HG03139 (cell line): ENCODE data around the gene RNASE2.
"Not testable (repeated sequence)": the region's sequence is repeated elsewhere in the genome, so short reads cannot be mapped to it uniquely, and the experiment has no call there.

Experiments
- ATAC-seq: cut with Tn5 transposase; IDR thresholded peaks from one replicate; pipeline ENCODE4 v1.9.1; 2021; ENCODE audit not compliant: unreplicated experiment

RNASE2 gene

DNA sequence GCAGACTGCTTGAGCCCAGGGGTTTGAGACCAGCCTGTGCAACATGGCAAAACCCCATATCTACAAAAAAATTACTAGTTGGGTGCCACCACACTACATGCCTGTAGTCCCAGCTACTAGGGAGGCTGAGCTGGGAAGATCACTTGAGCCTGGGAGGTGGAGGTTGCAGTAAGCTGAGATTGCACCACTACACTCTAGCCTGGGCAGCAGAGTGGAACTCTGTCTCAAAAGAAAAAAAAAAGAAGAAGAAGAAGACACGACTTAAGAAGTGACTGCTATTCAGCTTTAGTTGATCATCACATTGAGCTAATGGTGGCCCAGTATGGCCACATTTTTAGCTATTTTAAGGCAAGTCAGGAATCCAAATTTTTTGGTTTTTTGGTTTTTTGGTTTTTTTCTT is 25.6 kb downstream of the RNASE2 start:
- ATAC-seq = no peak

DNA sequence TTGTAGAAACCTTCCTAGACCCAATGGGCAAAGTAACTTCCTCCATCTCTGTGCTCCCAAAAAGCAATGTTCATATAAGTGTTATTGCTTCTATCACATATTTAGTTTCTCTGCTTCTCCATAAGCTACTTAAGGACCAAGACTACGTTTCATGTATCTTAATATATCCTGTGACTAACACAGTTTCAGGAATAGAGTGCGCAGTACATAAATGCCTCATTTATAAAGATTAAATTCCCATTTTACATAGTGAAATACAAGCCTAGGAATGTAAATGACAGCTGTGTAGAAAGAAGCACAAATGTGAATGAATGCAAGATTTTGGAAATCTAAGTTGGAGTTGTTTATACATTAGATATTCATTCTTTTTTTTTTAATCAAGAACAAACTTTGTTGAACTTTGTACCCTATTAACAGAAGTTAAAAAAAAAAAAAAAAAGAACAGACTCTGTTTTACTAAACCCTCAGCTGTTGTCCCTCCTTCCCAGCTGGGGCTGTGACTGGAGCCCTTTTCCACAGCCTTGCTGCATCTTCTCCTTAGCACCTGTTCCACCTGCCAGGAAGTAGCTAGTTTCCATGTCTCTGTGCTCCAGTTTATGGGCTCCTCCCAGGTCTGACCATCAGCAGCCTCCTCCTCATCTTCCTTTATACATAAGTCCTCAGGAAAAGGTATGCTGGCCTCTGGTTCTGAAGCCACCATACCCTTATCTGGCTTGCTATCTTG is 27.5 kb downstream of the RNASE2 start:
- ATAC-seq = no peak

DNA sequence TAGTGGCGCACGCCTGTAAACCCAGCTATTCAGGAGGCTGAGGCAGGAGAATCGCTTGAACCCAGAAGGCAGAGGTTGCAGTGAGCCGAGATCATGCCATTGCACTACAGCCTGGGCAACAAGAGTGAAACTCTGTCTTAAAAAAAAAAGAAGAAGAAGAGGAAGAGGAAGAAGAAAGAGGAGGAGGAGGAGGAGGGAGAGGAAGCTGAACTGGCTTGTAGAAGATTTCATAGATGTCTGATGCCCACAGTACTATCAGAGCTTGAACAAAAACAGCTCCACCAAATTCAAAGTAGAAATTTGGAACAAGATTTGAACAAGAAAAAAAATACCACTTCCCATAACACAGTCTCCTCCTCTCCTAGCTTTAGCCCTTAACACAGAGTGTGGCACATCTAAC is 30.4 kb downstream of the RNASE2 start:
- ATAC-seq = not testable (repeated sequence)

DNA sequence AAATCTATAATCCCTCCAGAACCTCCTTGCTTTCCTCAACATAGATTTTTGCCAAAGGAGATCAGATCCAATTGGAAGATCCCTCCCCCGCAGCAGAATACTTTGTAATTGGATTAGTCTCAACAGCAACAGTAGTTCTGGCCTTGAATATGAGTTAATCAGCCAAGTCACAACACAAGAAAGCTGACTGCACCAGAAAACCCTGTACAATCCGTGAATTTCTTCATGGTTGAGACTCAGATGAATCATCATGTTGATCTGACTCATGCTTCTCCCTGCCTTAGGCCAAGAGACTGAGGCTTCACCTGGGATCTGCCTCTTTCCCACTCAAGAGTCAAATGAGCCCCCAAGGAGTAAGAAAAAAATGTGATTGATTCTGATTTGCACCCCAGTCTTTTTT is 31.5 kb downstream of the RNASE2 start:
- no peak for ATAC-seq

DNA sequence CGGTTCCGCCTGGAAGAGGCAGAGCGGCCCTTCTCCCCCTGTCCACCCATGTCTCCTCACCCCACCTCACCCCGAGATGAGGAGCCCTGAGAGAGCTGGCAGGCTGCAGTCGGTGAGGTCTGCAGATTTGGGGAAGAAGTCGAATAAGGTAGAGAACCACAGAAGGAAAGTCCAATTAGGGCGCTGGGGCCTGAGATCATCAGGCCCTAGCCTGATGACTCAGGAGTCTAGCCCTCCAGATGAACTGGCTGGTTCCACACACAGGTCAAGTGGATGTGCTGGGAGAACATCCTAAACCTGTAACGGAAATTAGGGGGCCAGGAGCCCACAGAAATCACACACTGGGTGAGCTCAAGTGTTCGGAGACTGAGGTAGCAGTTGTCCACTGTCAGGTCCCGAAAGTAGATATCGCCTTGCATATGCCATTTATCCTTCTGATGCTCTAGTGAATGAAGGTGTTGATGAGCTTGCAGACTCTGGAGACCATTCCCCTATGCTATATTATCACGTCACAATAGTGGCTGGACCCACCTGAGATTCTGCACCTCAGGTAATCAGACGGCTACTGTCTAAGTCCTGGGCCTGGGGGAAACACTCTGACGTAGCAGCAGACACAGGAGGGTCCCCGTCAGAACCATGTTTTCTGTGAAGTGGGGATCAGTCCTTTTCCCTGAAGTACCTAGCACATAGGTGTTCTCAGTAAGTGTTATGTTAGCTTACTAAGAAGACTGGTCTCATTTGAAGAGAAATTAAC is 33.6 kb downstream of the RNASE2 start:
- no peak for ATAC-seq

DNA sequence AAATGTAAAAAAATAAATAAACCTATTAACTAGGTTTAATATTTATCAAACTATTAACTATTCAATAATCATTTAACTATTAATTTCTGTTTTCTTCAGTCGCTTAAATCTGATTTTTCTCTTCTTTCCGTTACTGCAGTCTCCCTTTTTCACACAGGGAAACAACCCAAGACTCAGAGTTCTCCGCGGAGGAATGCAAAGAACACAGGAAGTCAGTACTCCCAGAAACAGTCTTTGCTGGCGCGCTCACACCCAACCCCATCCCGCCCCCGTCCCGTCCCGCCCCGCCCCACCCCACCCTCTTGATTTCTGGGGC is 34.1 kb downstream of the RNASE2 start:
- no peak for ATAC-seq

DNA sequence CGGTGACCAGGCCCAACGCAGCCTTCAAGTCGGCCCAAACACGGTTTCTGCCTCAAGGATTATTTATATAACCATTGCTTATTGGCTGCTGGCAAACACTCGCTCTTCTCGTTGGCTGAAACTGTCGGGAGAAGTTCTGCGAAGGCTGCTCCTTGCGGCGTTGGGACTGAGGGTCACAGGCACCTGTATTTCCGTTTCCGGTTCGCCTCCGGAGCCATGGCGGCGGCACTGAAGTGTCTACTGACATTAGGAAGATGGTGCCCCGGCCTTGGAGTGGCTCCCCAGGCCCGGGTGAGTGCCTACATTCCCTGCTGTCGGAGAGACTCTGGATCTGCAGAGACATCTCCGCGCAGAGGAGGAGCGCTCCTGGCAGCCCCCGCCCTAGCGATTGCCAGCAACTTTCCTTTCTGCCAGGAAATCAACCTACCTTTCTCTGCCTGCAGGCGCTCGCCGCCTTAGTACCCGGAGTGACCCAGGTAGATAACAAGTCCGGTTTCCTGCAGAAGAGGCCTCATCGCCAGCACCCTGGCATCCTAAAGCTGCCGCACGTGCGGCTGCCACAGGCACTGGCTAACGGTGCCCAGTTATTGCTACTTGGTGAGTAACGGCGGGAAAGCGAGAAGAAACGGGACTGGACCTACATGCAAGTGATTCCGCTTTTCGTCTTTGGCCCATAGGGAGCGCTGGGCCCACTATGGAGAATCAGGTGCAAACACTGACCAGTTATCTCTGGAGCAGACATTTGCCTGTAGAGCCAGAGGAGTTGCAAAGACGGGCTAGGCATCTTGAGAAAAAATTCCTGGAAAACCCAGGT is 34.7 kb downstream of the RNASE2 start, which contains the start of gene METTL17:
Gene METTL17 (plus strand): TSS at position 194 of the 814 bp plus-strand sequence. CDS start 23 bp downstream, at position 217.
- peak; percentile 90 for ATAC-seq

DNA sequence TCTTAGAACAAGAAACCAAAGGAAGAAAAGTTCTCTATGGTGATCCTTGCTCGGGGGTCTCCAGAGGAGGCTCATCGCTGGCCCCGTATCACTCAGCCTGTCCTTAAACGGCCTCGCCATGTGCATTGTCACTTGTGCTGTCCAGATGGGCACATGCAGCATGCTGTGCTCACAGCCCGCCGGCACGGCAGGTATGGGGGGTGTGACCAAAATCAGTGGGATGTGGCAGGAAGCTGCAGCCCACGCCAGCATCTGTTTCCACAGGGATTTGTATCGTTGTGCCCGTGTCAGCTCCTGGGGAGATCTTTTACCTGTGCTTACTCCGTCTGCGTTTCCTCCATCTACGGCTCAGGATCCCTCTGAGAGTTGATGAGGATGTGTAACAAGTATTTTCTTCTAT is 41.2 kb downstream of the RNASE2 start:
- no peak for ATAC-seq

DNA sequence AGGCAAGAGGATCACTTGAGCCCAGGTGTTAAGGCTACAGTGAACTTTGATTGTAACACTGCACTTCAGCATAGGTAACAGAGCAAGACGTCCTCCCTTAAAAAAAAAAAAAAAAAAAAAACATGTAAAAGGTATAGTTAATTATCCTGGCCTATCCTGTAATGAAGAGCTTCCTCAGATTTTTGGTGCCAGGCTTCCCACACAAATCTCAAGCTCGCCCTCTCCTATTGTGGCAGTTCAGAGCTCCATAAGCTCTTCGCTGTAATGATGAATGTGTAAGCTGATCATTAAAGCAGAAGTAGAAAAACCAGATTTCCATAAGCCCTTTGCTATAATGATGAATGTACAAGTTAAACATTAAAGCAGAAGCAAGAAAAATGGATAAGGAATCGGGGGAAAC is 41.8 kb downstream of the RNASE2 start:
- ATAC-seq = no peak

DNA sequence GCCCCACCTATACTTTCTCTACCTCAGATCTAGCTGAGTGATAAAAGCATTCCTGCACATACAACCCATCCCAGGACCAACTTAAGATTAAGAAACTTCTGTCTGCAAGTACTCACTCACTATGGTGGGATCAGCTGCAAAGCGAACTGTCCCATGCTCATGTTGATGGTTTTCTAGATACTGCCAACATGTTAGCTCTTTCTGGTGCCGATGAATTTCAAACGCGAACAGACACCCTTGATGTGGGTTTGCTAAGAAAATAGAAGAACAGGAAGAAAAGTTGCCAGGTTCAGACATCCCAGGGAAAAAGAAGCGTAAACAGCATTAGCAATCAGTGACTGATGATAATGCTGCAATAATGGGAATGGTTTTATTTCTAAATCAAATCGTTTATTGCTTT is 42.3 kb downstream of the RNASE2 start:
- ATAC-seq = no peak

DNA sequence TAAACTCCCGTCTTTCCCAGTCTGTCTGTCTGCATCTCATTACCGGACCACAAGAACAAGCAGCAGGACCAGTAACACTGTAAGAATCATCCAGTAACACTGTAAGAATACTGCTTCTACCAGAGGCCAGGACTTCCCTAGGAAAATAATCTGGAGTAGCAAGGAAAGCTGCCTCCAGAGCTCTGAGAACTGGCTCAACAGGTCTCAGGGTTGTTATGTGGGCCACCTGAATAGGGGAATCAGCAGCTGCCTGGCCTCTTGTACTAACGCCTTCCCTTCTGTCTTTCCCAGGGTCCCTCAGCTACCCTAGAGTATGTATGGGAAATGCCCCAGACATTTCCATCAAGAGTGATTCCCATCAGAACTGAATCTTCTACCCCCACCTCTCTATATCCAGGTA is 42.9 kb downstream of the RNASE2 start:
- no peak for ATAC-seq

DNA sequence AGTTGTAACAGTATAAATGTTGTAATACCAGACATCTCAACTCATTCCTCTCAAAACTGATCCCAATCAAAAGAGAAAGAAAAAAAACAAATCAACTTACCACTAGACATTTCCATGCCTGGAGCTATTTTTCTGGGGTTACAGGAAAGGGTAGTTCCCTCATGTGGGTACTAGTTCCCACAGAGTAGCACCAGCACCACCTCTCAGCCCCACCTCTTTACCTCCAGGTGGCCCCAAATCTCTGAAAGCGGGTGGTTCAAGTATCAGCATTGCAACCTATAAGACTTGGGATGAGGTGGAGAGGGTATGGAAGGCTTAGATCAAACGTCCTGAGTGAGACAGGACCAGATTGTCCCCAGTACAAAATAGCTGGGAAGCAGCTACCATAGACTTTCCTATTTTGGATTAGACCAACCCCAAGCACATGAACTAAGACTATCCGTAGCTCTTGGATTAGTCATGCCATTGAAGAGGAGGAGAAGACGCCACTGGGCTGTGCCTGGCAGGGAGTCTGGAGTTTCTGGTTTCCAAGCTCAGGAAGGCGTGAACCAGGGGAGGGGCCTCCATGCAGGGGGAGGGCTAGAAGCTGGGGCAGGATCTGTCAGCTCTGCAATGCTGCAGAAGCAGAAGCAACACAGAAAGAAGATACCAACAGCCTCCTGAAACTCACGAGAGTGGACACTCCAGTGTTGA is 43.5 kb downstream of the RNASE2 start, which contains the start of gene SLC39A2:
Gene SLC39A2 (plus strand): TSS at position 620 of the 693 bp plus-strand sequence. CDS start 154 bp downstream, outside the sequence.
- ATAC-seq = no peak

DNA sequence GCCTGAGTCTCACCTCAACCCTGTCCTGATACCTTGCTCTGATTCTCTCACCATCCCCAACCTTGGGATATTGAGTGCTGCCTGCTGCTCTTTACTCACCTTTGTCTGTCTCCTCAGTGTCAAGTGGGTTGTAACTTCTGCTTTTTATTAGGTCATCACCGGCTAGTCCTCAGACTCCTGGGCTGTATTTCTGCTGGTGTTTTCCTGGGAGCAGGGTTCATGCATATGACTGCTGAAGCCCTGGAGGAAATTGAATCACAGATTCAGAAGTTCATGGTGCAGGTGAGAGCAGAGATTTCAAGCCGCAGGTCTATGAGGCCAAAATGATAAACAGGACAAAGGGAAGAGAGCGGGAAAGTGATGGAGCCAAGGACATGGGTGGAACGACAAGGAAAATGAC is 44.3 kb downstream of the RNASE2 start:
- ATAC-seq = no peak

DNA sequence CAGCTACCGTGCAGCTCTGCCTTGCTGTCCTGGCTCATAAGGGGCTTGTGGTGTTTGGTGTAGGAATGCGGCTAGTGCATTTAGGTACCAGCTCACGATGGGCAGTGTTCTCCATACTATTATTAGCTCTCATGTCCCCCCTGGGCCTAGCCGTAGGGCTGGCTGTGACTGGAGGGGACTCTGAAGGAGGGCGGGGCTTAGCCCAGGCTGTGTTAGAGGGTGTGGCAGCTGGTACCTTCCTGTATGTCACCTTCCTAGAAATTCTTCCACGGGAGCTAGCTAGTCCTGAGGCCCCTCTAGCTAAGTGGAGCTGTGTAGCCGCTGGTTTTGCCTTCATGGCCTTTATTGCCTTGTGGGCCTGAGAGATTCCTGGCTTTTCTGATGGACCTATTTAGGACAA is 45.9 kb downstream of the RNASE2 start:
- ATAC-seq = no peak

DNA sequence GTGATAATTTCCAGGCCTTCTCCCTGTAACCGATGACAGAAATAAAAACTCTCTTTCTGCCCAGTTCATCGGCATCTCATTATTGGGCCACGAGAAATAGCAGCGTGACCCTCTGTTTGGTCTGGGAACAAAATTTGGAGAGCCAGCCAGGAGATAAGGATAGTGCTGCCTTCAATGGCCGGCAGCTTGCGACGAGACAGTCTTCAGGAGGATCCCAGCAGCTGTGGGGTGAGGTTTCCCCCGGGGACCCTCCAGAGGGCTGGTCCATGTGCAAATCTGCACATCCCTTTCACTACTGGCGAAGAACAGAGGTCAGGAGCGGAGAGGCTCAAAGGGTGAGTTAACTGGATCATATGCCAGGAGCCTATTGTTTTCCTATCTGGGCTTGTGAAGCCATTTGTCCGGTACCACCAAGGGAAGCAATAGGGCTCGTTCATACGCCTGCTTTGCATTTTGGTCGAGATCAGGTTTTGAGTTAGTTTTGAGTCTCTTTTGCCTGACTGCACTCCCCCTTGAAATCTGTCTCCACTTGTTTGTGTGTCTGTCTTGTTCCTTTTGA is 48.6 kb downstream of the RNASE2 start:
- no peak for ATAC-seq
